Activated T-helper 1 cell treated with Interleukin-2 at 50 U/mL for 16 hours (primary cell): ENCODE data around the gene NDUFA7.
"Not testable (repeated sequence)": the region's sequence is repeated elsewhere in the genome, so short reads cannot be mapped to it uniquely, and the experiment has no call there.

Source experiments
- DNase-seq: peaks from one replicate; pipeline ENCODE4 v3.0.0-alpha.2; 2020; ENCODE audit warnings: low read depth

The NDUFA7 gene

GRCh38 chr19:8321067-8321985 is at the start of gene NDUFA7, which contains the start of gene RPS28:
TSS of gene NDUFA7 (minus strand) at chr19:8321375. CDS start at chr19:8321358, 17 bp downstream.
TSS of gene RPS28 (plus strand) at chr19:8321496. CDS start at chr19:8321531, 35 bp downstream.
- DNase-seq, result peak; percentile 94

- no peak for DNase-seq
Measured at GRCh38 chr19:8370176-8371010, 49.2 kb upstream of the NDUFA7 start.

GRCh38 chr19:8367327-8368001 is 46.3 kb upstream of the NDUFA7 start:
- DNase-seq, result no peak

- no peak for DNase-seq
Measured at GRCh38 chr19:8366961-8367326, 45.8 kb upstream of the NDUFA7 start.

GRCh38 chr19:8366121-8366581 is 45.0 kb upstream of the NDUFA7 start:
- no peak for DNase-seq

- DNase-seq, result no peak
Measured at GRCh38 chr19:8363803-8364771, 42.9 kb upstream of the NDUFA7 start, which contains the start of gene ANGPTL4. TSS of gene ANGPTL4 (plus strand) at chr19:8364155. CDS start at chr19:8364322, 167 bp downstream.

GRCh38 chr19:8361921-8362793 is 41.0 kb upstream of the NDUFA7 start:
- DNase-seq, result no peak

- no peak for DNase-seq
Measured at GRCh38 chr19:8360196-8360595, 39.0 kb upstream of the NDUFA7 start.

- no peak for DNase-seq
Measured at GRCh38 chr19:8358948-8359347, 37.8 kb upstream of the NDUFA7 start.

- DNase-seq, result no peak
Measured at GRCh38 chr19:8357007-8357521, 35.9 kb upstream of the NDUFA7 start.

- no peak for DNase-seq
Measured at GRCh38 chr19:8355631-8356402, 34.6 kb upstream of the NDUFA7 start.

GRCh38 chr19:8352845-8353244 is 31.7 kb upstream of the NDUFA7 start:
- DNase-seq, result not testable (repeated sequence)

GRCh38 chr19:8352134-8352827 is 31.1 kb upstream of the NDUFA7 start:
- DNase-seq, result no peak

GRCh38 chr19:8349629-8350372 is 28.6 kb upstream of the NDUFA7 start:
- DNase-seq, result not testable (repeated sequence)

GRCh38 chr19:8343483-8343844 is 22.3 kb upstream of the NDUFA7 start:
- no peak for DNase-seq

GRCh38 chr19:8342684-8343482 is 21.7 kb upstream of the NDUFA7 start, which contains the start of gene KANK3:
TSS of gene KANK3 (minus strand) at chr19:8343262. CDS start at chr19:8337828, 5,434 bp downstream.
- DNase-seq, result peak; percentile 85

GRCh38 chr19:8342316-8342683 is 21.1 kb upstream of the NDUFA7 start:
- no peak for DNase-seq
